HCT116 (cell line): Measurements from ENCODE around the gene MTHFD1L. TPM values are rescaled to one million over a fixed set of nuclear protein-coding genes. Genes with fewer than 3 reads are reported as not detected.

Experiments used
- ATAC-seq: fragments of 200-7000 bp; cut with Tn5 transposase; 2 replicates; pipeline ENCODE4 v1.9.1; 2020; ENCODE audit warnings: mild to moderate bottlenecking, moderate library complexity
- BruUV-seq: library from RNA; stranded (reverse); fragments of 400-500 nt; replicated peaks from 2 replicates; lab custom pipeline; 2021; lab: Mats Ljungman, UMichigan
- CTCF ChIA-PET: fragments of 300-600 bp; sonication (Branson Sonifier 250); formaldehyde crosslinking; loops from one replicate; lab custom pipeline; 2021; ENCODE audit warnings: antibody characterized with exemption; lab: Charles Lee
- POLR2A ChIA-PET: fragments of 300-600, 350-600 bp; sonication (Branson Sonifier 250); formaldehyde crosslinking; loops from one replicate; lab custom pipeline; 2021; ENCODE audit warnings: antibody characterized with exemption; lab: Charles Lee
- RAD21 ChIA-PET, 2 experiments: fragments of 300-600 bp; sonication (Branson Sonifier 250); formaldehyde crosslinking; loops; one replicate each; lab custom pipeline; 2023; ENCODE audit warnings: low total read pairs in 2 of 2; ENCODE audit not compliant: uncharacterized antibody in 2 of 2, unreplicated experiment in 2 of 2, low non-redundant PET in 1 of 2; lab: Charles Lee
- DNase-seq: peaks from one replicate; pipeline ENCODE4 v3.0.0-alpha.2; 2010; ENCODE audit warnings: low read depth, low spot score
- H2AFZ ChIP-seq: fragments of 200-600 bp; shearing (Covaris generic), sonication (generic); 2 replicates; pipeline ENCODE4 v1.6.1; 2017; ENCODE audit warnings: low read depth, mixed run types, mixed read lengths, antibody characterized with exemption, low read length; ENCODE audit not compliant: poor library complexity, severe bottlenecking
- H3K27ac ChIP-seq: 2 replicates; pipeline ENCODE4 v1.5.1; 2012; ENCODE audit warnings: low read depth, low read length
- H3K27me3 ChIP-seq: fragments of 200-600 bp; sonication (generic); 2 replicates; pipeline ENCODE4 v1.6.1; 2016; ENCODE audit warnings: mixed run types, low read length, mixed read lengths; ENCODE audit not compliant: insufficient read depth
- H3K36me3 ChIP-seq, 2 experiments: fragments of 200-500 bp in 1 of 2; fragments of 200-600 bp in 1 of 2; sonication (Bioruptor generic) in 1 of 2; sonication (generic) in 1 of 2; 2 replicates each; pipeline versions ENCODE4 v1.5.1 to v1.6.1; 2014 to 2016; ENCODE audit warnings: low read length in 2 of 2, inconsistent platforms in 1 of 2, mixed read lengths in 1 of 2, mixed run types in 1 of 2; ENCODE audit not compliant: insufficient read depth in 2 of 2, control insufficient read depth in 1 of 2
- H3K4me1 ChIP-seq, 2 experiments: fragments of 200-600 bp in 1 of 2; sonication (generic) in 1 of 2; 2 replicates each; pipeline versions ENCODE4 v1.5.1 to v1.6.1; 2012 to 2017; ENCODE audit warnings: low read length in 2 of 2, inconsistent platforms in 1 of 2, mild to moderate bottlenecking in 1 of 2, mixed read lengths in 1 of 2, mixed run types in 1 of 2, moderate library complexity in 1 of 2; ENCODE audit not compliant: insufficient read depth in 2 of 2, control insufficient read depth in 1 of 2
- H3K4me2 ChIP-seq: fragments of 200-600 bp; sonication (generic); 2 replicates; pipeline ENCODE4 v1.6.1; 2017; ENCODE audit warnings: mixed run types, low read length, mixed read lengths
- H3K4me3 ChIP-seq, 2 experiments: fragments of 200-600 bp in 1 of 2; sonication (generic) in 1 of 2; replicated peaks in 1 of 2; 2 replicates each; pipeline ENCODE4 v1.5.1; 2011 to 2016; ENCODE audit warnings: low read length in 2 of 2, control low read depth in 1 of 2, low read depth in 1 of 2, mild to moderate bottlenecking in 1 of 2, mixed read lengths in 1 of 2, mixed run types in 1 of 2
- H3K79me2 ChIP-seq: fragments of 200-600 bp; sonication (generic); 2 replicates; pipeline ENCODE4 v1.6.1; 2017; ENCODE audit warnings: mild to moderate bottlenecking, mixed run types, low read length, moderate library complexity, mixed read lengths; ENCODE audit not compliant: insufficient read depth
- H3K9ac ChIP-seq: fragments of 200-600 bp; sonication (generic); 2 replicates; pipeline ENCODE4 v1.6.1; 2016; ENCODE audit warnings: low read length, mixed read lengths
- H3K9me2 ChIP-seq: fragments of 200-600 bp; sonication (generic), shearing (Covaris generic); 2 replicates; pipeline ENCODE4 v1.6.1; 2017; ENCODE audit warnings: mixed run types, mild to moderate bottlenecking, moderate library complexity; ENCODE audit not compliant: insufficient read depth
- H3K9me3 ChIP-seq, 2 experiments: fragments of 200-500 bp in 1 of 2; fragments of 200-600 bp in 1 of 2; sonication (Bioruptor generic) in 1 of 2; sonication (generic) in 1 of 2; 2 replicates each; pipeline ENCODE4 v1.6.1; 2014 to 2017; ENCODE audit warnings: low read length in 2 of 2, mixed read lengths in 2 of 2, inconsistent platforms in 1 of 2, low read depth in 1 of 2, mild to moderate bottlenecking in 1 of 2, mixed run types in 1 of 2, moderate library complexity in 1 of 2; ENCODE audit not compliant: control insufficient read depth in 1 of 2, insufficient read depth in 1 of 2
- H4K20me1 ChIP-seq: fragments of 200-600 bp; sonication (generic), shearing (Covaris generic); 2 replicates; pipeline ENCODE4 v1.6.1; 2017; ENCODE audit warnings: mixed run types, mild to moderate bottlenecking, moderate library complexity; ENCODE audit not compliant: insufficient read depth
- CBX3 ChIP-seq: IDR thresholded peaks from 2 replicates; pipeline ENCODE4 v1.6.1; 2012; ENCODE audit warnings: low read depth
- CEBPB ChIP-seq: IDR thresholded peaks from 2 replicates; pipeline ENCODE4 v1.6.1; 2012; ENCODE audit warnings: low read depth
- ELF1 ChIP-seq: IDR thresholded peaks from 2 replicates; pipeline ENCODE4 v1.6.1; 2012; ENCODE audit warnings: low read depth, borderline replicate concordance
- EZH2phosphoT487 ChIP-seq: fragments of 200-600 bp; IDR thresholded peaks from 2 replicates; pipeline ENCODE4 v1.6.1; 2018; ENCODE audit warnings: antibody characterized with exemption, borderline replicate concordance
- POLR2AphosphoS5 ChIP-seq: IDR thresholded peaks from 2 replicates; pipeline ENCODE4 v1.6.1; 2011; ENCODE audit warnings: mild to moderate bottlenecking, low read depth, low read length, moderate library complexity
- RAD21 ChIP-seq: IDR thresholded peaks from 2 replicates; pipeline ENCODE4 v1.6.1; 2012; ENCODE audit warnings: low read depth, mild to moderate bottlenecking
- SP1 ChIP-seq: IDR thresholded peaks from 2 replicates; pipeline ENCODE4 v1.6.1; 2012; ENCODE audit warnings: low read depth
- SRF ChIP-seq: IDR thresholded peaks from 2 replicates; pipeline ENCODE4 v1.6.1; 2012; ENCODE audit warnings: low read depth
- TCF7L2 ChIP-seq: IDR thresholded peaks from 2 replicates; pipeline ENCODE4 v1.7.0; 2011; ENCODE audit warnings: borderline replicate concordance, inconsistent platforms; ENCODE audit not compliant: insufficient read depth, insufficient read length; ENCODE audit errors: extremely low read depth
- YY1 ChIP-seq: IDR thresholded peaks from 2 replicates; pipeline ENCODE4 v1.6.1; 2011; ENCODE audit warnings: low read length, low read depth, moderate library complexity, mild to moderate bottlenecking; ENCODE audit not compliant: insufficient replicate concordance; ENCODE audit errors: extremely low read depth
- ZNF274 ChIP-seq: fragments of 200-500 bp; sonication (Bioruptor generic); IDR thresholded peaks from 2 replicates; pipeline ENCODE4 v1.6.1; 2014; ENCODE audit warnings: mild to moderate bottlenecking, low read depth, low read length, inconsistent platforms
- intact Hi-C: fragments of 100-400 bp; cut with micrococcal nuclease; formaldehyde crosslinking; loops from 2 replicates; pipeline ENCODE4 v1.10.0; 2022
- total RNA-seq: library from RNA; stranded (reverse); gene quantifications from one replicate; pipeline ENCODE4 v1.2.1, GENCODE V29; 2021; ENCODE audit not compliant: unreplicated experiment
- TF ChIP-seq, protein P1 (sequence below), 3 experiments: fragments of 200-600 bp in 1 of 3; sonication (generic) in 1 of 3; IDR thresholded peaks in 2 of 3; conservative IDR thresholded peaks in 1 of 3; 2 replicates each; pipeline ENCODE4 v1.5.1; 2012 to 2017; ENCODE audit warnings: low read depth in 2 of 3, low read length in 2 of 3, antibody characterized with exemption in 1 of 3, borderline replicate concordance in 1 of 3, control low read depth in 1 of 3, mild to moderate bottlenecking in 1 of 3, mixed read lengths in 1 of 3, mixed run types in 1 of 3, moderate library complexity in 1 of 3; ENCODE audit not compliant: insufficient read depth in 1 of 3
- TF ChIP-seq, protein P2 (sequence below): IDR thresholded peaks from 2 replicates; pipeline ENCODE4 v1.6.1; 2012
- TF ChIP-seq, protein P3 (sequence below): IDR thresholded peaks from 2 replicates; pipeline ENCODE4 v1.6.1; 2011; ENCODE audit warnings: mild to moderate bottlenecking, low read length, moderate library complexity; ENCODE audit not compliant: insufficient replicate concordance; ENCODE audit errors: extremely low read depth

MTHFD1L gene
- total RNA-seq, 1 experiment from 2014 or later: 127 TPM

DNA sequence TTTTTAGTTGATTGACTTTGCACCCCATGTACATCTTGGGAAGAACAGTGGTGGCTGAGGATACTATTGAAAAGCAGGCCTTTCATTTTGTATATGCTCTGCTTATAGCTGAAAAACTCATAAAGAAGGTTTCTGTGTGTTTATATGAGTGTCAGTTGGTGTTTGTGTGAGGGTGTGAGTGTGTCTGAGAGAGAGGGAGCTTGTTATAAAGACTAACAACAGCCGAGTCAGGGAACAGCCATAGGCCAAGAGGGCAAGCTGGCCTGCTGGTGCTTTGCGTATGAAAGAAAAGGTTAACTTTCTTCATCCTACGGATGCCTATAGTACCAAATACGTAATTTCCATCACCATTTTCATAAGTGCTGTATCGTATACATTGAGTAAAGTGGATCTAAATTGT, 88.3 kb downstream of the MTHFD1L start:
- no TSS peak for BruUV-seq
- intact Hi-C loops: no loop called here
- H2AFZ ChIP-seq: no peak overlapping the region
- H3K9me3 ChIP-seq: no peaks in the 10 kb centered on the region
- no peak overlapping the region for H3K9ac ChIP-seq
- no peak for DNase-seq
- CTCF ChIA-PET: interaction anchor here (1.4 kb wide), 1 partner anchor 370 kb away, joined by 3 read pairs; no protein-coding TSS in a partner anchor
- H3K4me2 ChIP-seq: no peak overlapping the region
- POLR2A ChIA-PET: no interaction called here
- no peaks in the 10 kb centered on the region for H3K9me2 ChIP-seq
- RAD21 ChIA-PET: interaction anchor here in 1 of 2 experiments (0.9 kb wide), 1 partner anchor 44 kb away, joined by 5 read pairs; no protein-coding TSS in a partner anchor
- H4K20me1 ChIP-seq: no peaks in the 10 kb centered on the region
- H3K4me3 ChIP-seq: no peak overlapping the region
- TF ChIP-seq TCF7L2 (no peak), POLR2AphosphoS5 (no peak), EZH2phosphoT487 (no peak), SRF (no peak), RAD21 (no peak), ELF1 (no peak), ZNF274 (no peak), YY1 (no peak), CBX3 (no peak), CEBPB (no peak), SP1 (no peak)
- TF ChIP-seq, protein P1, sequence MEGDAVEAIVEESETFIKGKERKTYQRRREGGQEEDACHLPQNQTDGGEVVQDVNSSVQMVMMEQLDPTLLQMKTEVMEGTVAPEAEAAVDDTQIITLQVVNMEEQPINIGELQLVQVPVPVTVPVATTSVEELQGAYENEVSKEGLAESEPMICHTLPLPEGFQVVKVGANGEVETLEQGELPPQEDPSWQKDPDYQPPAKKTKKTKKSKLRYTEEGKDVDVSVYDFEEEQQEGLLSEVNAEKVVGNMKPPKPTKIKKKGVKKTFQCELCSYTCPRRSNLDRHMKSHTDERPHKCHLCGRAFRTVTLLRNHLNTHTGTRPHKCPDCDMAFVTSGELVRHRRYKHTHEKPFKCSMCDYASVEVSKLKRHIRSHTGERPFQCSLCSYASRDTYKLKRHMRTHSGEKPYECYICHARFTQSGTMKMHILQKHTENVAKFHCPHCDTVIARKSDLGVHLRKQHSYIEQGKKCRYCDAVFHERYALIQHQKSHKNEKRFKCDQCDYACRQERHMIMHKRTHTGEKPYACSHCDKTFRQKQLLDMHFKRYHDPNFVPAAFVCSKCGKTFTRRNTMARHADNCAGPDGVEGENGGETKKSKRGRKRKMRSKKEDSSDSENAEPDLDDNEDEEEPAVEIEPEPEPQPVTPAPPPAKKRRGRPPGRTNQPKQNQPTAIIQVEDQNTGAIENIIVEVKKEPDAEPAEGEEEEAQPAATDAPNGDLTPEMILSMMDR (IDR thresholded peaks at IDR 0.05 in 2 of 3, conservative IDR thresholded peaks at IDR 0.05 in 1 of 3; ENCODE audit: borderline replicate concordance in 1 of 3, insufficient read depth in 1 of 3, low read depth in 2 of 3, low read length in 2 of 3): no peak
- TF ChIP-seq, protein P2, sequence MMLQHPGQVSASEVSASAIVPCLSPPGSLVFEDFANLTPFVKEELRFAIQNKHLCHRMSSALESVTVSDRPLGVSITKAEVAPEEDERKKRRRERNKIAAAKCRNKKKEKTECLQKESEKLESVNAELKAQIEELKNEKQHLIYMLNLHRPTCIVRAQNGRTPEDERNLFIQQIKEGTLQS: no peak
- TF ChIP-seq, protein P3, sequence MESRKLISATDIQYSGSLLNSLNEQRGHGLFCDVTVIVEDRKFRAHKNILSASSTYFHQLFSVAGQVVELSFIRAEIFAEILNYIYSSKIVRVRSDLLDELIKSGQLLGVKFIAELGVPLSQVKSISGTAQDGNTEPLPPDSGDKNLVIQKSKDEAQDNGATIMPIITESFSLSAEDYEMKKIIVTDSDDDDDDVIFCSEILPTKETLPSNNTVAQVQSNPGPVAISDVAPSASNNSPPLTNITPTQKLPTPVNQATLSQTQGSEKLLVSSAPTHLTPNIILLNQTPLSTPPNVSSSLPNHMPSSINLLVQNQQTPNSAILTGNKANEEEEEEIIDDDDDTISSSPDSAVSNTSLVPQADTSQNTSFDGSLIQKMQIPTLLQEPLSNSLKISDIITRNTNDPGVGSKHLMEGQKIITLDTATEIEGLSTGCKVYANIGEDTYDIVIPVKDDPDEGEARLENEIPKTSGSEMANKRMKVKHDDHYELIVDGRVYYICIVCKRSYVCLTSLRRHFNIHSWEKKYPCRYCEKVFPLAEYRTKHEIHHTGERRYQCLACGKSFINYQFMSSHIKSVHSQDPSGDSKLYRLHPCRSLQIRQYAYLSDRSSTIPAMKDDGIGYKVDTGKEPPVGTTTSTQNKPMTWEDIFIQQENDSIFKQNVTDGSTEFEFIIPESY: no peak
- H3K79me2 ChIP-seq: no peaks in the 10 kb centered on the region
- H3K27ac ChIP-seq: no peak overlapping the region
- no peak for ATAC-seq
- H3K4me1 ChIP-seq: no peaks in the 10 kb centered on the region
- H3K27me3 ChIP-seq: no peaks in the 10 kb centered on the region
- H3K36me3 ChIP-seq: peaks cover 0 to 51% of the 10 kb centered on the region in 2 experiments; a peak in 1 of 4 replicates
